K562 (cell line): ENCODE results near the gene QRICH1. TPM values are rescaled to one million over a fixed set of nuclear protein-coding genes. Genes with fewer than 3 reads are reported as not detected.

Experiments
- ATAC-seq: fragments of 200-7000 bp; cut with Tn5 transposase; 3 replicates; pipeline ENCODE4 v1.9.1; 2020; ENCODE audit warnings: moderate library complexity
- BruUV-seq: library from RNA; stranded (reverse); fragments of 400-500 nt; replicated peaks from 2 replicates; lab custom pipeline; 2021; lab: Mats Ljungman, UMichigan
- CTCF ChIA-PET: fragments of 300-600 bp; formaldehyde crosslinking; extraction: SDS; loops from one replicate; lab custom pipeline; 2021; ENCODE audit warnings: low intra/inter-chr PET ratio; lab: Yijun Ruan, JAX
- POLR2A ChIA-PET: fragments of 300-600, 350-650 bp; sonication (Branson Sonifier 250); formaldehyde crosslinking; extraction: SDS; loops from one replicate; lab custom pipeline; 2021; ENCODE audit warnings: antibody characterized with exemption, inconsistent platforms; lab: Yijun Ruan, JAX
- DNase-seq, 4 experiments: peaks; one replicate each; pipeline versions ENCODE4 v3.0.0 to v3.0.0-alpha.2; 2011 to 2018; ENCODE audit warnings: low spot score in 3 of 4, mixed read lengths in 3 of 4; ENCODE audit errors: extremely low read depth in 1 of 4
- FAIRE-seq: peaks from 2 replicates; lab custom pipeline; 2011; peaks lifted over from hg19 to GRCh38; lab: Jason Lieb, UNC
- H2AFZ ChIP-seq: 2 replicates; pipeline ENCODE4 v1.6.0; 2011; ENCODE audit warnings: low read depth, low read length, control low read depth, inconsistent platforms
- H3K27ac ChIP-seq: fragments of 200-600 bp; 3 replicates; pipeline ENCODE4 v1.8.0; 2011; ENCODE audit warnings: low read depth, mild to moderate bottlenecking, control low read depth, inconsistent platforms, low read length, moderate library complexity, mixed read lengths; ENCODE audit errors: extremely low read depth
- H3K27me3 ChIP-seq, 2 experiments: fragments of 300-600 bp in 1 of 2; 2 replicates in 1 of 2; 3 replicates in 1 of 2; pipeline versions ENCODE4 v1.6.0 to v1.8.0; 2011; ENCODE audit warnings: inconsistent platforms in 2 of 2, low read length in 2 of 2, mild to moderate bottlenecking in 1 of 2, mixed read lengths in 1 of 2, moderate library complexity in 1 of 2; ENCODE audit not compliant: control insufficient read depth in 2 of 2, insufficient read depth in 2 of 2
- H3K36me3 ChIP-seq: fragments of 300-600 bp; 3 replicates; pipeline ENCODE4 v1.8.0; 2011; ENCODE audit warnings: mild to moderate bottlenecking, low read length, inconsistent platforms; ENCODE audit not compliant: control insufficient read depth, insufficient read depth
- H3K4me1 ChIP-seq, 2 experiments: fragments of 200-600 bp in 1 of 2; replicated peaks in 1 of 2; 2 replicates in 1 of 2; 3 replicates in 1 of 2; pipeline versions ENCODE4 v1.5.1 to v1.8.0; 2011; ENCODE audit warnings: inconsistent platforms in 2 of 2, low read length in 2 of 2, mild to moderate bottlenecking in 1 of 2, mixed read lengths in 1 of 2, moderate library complexity in 1 of 2; ENCODE audit not compliant: control insufficient read depth in 2 of 2, insufficient read depth in 2 of 2
- H3K4me2 ChIP-seq: 2 replicates; pipeline ENCODE4 v1.6.1; 2011; ENCODE audit warnings: low read length, control low read depth, inconsistent platforms, mixed read lengths; ENCODE audit not compliant: insufficient read depth
- H3K4me3 ChIP-seq: fragments of 200-600 bp; sonication (generic), shearing (Covaris generic); 2 replicates; pipeline ENCODE4 v1.5.1; 2016; ENCODE audit warnings: control low read depth, inconsistent platforms
- H3K79me2 ChIP-seq: fragments of 200-600 bp; 3 replicates; pipeline ENCODE4 v1.8.0; 2011; ENCODE audit warnings: low read length, inconsistent platforms; ENCODE audit not compliant: control insufficient read depth, insufficient read depth
- H3K9ac ChIP-seq, 2 experiments: 2 replicates each; pipeline versions ENCODE4 v1.6.0 to v1.6.1; 2011; ENCODE audit warnings: low read depth in 2 of 2, low read length in 2 of 2, control low read depth in 1 of 2, inconsistent platforms in 1 of 2, mild to moderate bottlenecking in 1 of 2, mixed read lengths in 1 of 2; ENCODE audit not compliant: insufficient read depth in 1 of 2
- H3K9me1 ChIP-seq: one replicate; pipeline ENCODE4 v1.6.0; 2011; ENCODE audit warnings: inconsistent platforms, mild to moderate bottlenecking, low read length, moderate library complexity; ENCODE audit not compliant: control insufficient read depth, insufficient read depth
- H3K9me3 ChIP-seq: replicated peaks from 2 replicates; pipeline ENCODE4 v1.5.1; 2011; ENCODE audit warnings: low read depth, low read length, inconsistent platforms; ENCODE audit not compliant: control insufficient read depth, insufficient read depth
- H4K20me1 ChIP-seq: replicated peaks from 2 replicates; pipeline ENCODE4 v1.6.1; 2011; ENCODE audit warnings: low read length, inconsistent platforms, mixed read lengths; ENCODE audit not compliant: control insufficient read depth, insufficient read depth
- BRD4 ChIP-seq: fragments of 200-600 bp; sonication (generic); IDR thresholded peaks from 2 replicates; pipeline ENCODE4 v1.6.1; 2017; ENCODE audit warnings: inconsistent platforms
- BRD9 ChIP-seq: fragments of 450-650 bp; IDR thresholded peaks from 2 replicates; pipeline ENCODE4 v1.6.1; 2018; ENCODE audit warnings: low read depth; ENCODE audit not compliant: partially characterized antibody
- BRF2 ChIP-seq: IDR thresholded peaks from 3 replicates; pipeline ENCODE4 v1.6.1; 2011; ENCODE audit warnings: borderline replicate concordance, mild to moderate bottlenecking; ENCODE audit not compliant: insufficient read length, insufficient read depth
- CHD1 ChIP-seq: fragments of 200-600 bp; sonication (generic); IDR thresholded peaks from one replicate; pipeline ENCODE4 v1.6.1; 2012; ENCODE audit warnings: mild to moderate bottlenecking, moderate library complexity, low read length, inconsistent platforms
- FOXP1 ChIP-seq: sonication (generic); formaldehyde crosslinking; IDR thresholded peaks from 2 replicates; pipeline ENCODE4 v1.8.0; 2022; ENCODE audit warnings: mild to moderate bottlenecking, missing genetic modification reagents
- GATAD2A ChIP-seq: fragments of 450-650 bp; IDR thresholded peaks from 2 replicates; pipeline ENCODE4 v1.6.1; 2017
- HDAC6 ChIP-seq: IDR thresholded peaks from 2 replicates; pipeline ENCODE4 v1.6.1; 2012; ENCODE audit warnings: low read depth, mild to moderate bottlenecking, control low read depth, inconsistent platforms, low read length, moderate library complexity
- MLLT1 ChIP-seq, 2 experiments: fragments of 450-650 bp; IDR thresholded peaks; 2 replicates each; pipeline ENCODE4 v1.6.1; 2016
- NCOA4 ChIP-seq: fragments of 450-650 bp; IDR thresholded peaks from 2 replicates; pipeline ENCODE4 v1.6.1; 2018; ENCODE audit warnings: mild to moderate bottlenecking; ENCODE audit not compliant: partially characterized antibody
- PHF21A ChIP-seq: fragments of 450-650 bp; IDR thresholded peaks from 2 replicates; pipeline ENCODE4 v1.6.1; 2017; ENCODE audit warnings: low read depth, borderline replicate concordance
- POLR3G ChIP-seq: IDR thresholded peaks from 2 replicates; pipeline ENCODE4 v1.6.1; 2011; ENCODE audit not compliant: insufficient read length, insufficient replicate concordance; ENCODE audit errors: extremely low read depth
- RBM34 ChIP-seq: fragments of 200-400 bp; formaldehyde crosslinking; IDR thresholded peaks from 2 replicates; pipeline ENCODE4 v1.6.1; 2018; ENCODE audit warnings: low read length, borderline replicate concordance; ENCODE audit not compliant: insufficient read depth
- SMARCC2 ChIP-seq: fragments of 450-650 bp; IDR thresholded peaks from 2 replicates; pipeline ENCODE4 v1.6.1; 2017; ENCODE audit warnings: antibody characterized with exemption, moderate library complexity, mild to moderate bottlenecking, low read depth
- ZNF311 ChIP-seq: fragments of 250-450 bp; sonication (Bioruptor Pico); IDR thresholded peaks from 2 replicates; pipeline ENCODE4 v1.4.0; 2020; ENCODE audit warnings: mild to moderate bottlenecking, moderate library complexity
- ZNF518B ChIP-seq: fragments of 250-450 bp; sonication (Bioruptor Pico); IDR thresholded peaks from 2 replicates; pipeline ENCODE4 v1.5.0; 2021; ENCODE audit warnings: mild to moderate bottlenecking, moderate library complexity
- WGBS: fragments of 100-300 bp; shearing (Covaris generic); methylation state at CpG from one replicate; pipeline ENCODE4 v1.1.6; 2016; ENCODE audit warnings: low coverage, mixed read lengths; ENCODE audit not compliant: insufficient coverage; ENCODE audit errors: missing lambda C conversion rate; 5-methylcytosine and 5-hydroxymethylcytosine counted together
- in situ Hi-C: fragments of 300-500 bp; cut with MboI; formaldehyde crosslinking; loops from 4 replicates; pipeline ENCODE4 v1.15.0; 2018; ENCODE audit warnings: inconsistent platforms, mixed read lengths
- intact Hi-C: fragments of 100-400 bp; cut with micrococcal nuclease; formaldehyde crosslinking; loops from 2 replicates; pipeline ENCODE4 v1.14.2; 2022
- polyA plus RNA-seq, 8 experiments: library from polyadenylated mRNA; depleted of rRNA in 4 of 8; stranded (reverse) in 5 of 8; unstranded in 3 of 8; fragments of >200 nt; fragmentation: Nextera tagmentation in 2 of 8; fragmentation: Illumina TruSeq in 1 of 8; extraction: Ambion mirVana in 2 of 8; extraction: Trizol in 1 of 8; gene quantifications; 2 replicates each; pipeline versions ENCODE4 v1.2.1 to v1.2.3, GENCODE V29; 2011 to 2014; ENCODE audit warnings: inconsistent platforms in 1 of 8, missing spikeins in 1 of 8
- total RNA-seq, 7 experiments: library from RNA; depleted of rRNA in 6 of 7; stranded (reverse); fragments of >200 nt in 6 of 7; fragmentation: Illumina TruSeq in 2 of 7; extraction: Trizol in 2 of 7; gene quantifications; 2 replicates each; pipeline versions ENCODE4 v1.2.1 to v1.2.3, GENCODE V29; 2011 to 2021; ENCODE audit warnings: low replicate concordance in 1 of 7

QRICH1 gene
- total and polyA plus RNA-seq, 9 of the 15 experiments (the other 6 are each of a cell fraction or from before 2014, with no cell fraction given), result 20.1 to 99.2 (median 56.7) TPM

- peak; percentile 86 for ATAC-seq
- Histone ChIP-seq H3K4me1 (peaks cover 37 to 42% of the 10 kb centered on the region in 2 experiments; a peak in 4 of 5 replicates), H3K9ac (peak within 1 kb of the TSS; percentile 93 to 97), H3K4me3 (peak within 1 kb of the TSS; percentile 74), H3K36me3 (peaks cover 85% of the 10 kb centered on the region), H3K9me3 (no peaks in the 10 kb centered on the region), H3K4me2 (peak within 1 kb of the TSS; percentile 100), H2AFZ (peak within 1 kb of the TSS; percentile 69; the same call in 1 of the 2 replicates), H3K9me1 (peaks cover 9% of the 10 kb centered on the region), H3K27ac (peak within 1 kb of the TSS; percentile 89), H3K79me2 (peaks cover 55% of the 10 kb centered on the region), H4K20me1 (peaks cover 12% of the 10 kb centered on the region), H3K27me3 (no peaks in the 10 kb centered on the region)
- ChIA-PET POLR2A (interaction anchor here (0.6 to 2.3 kb wide), 22 partner anchors 7 to 366 kb away, joined by 3 to 15 read pairs (median 4); partner anchors contain the start of genes CELSR3, DALRD3, USP4 and WDR6), CTCF (interaction anchor here (1.2 kb wide), 1 partner anchor 41 kb away, joined by 3 read pairs; no protein-coding TSS in a partner anchor)
- DNase-seq, result peak; percentile 78 to 95 (median 86)
- peak; percentile 86 for FAIRE-seq
- in situ Hi-C loops, result no loop called here
- intact Hi-C loops, result loop anchor here (2.0 to 10.0 kb wide), 2 partner anchors 66 to 136 kb away; partner anchors contain the start of genes CCDC71 and QRICH1
- BruUV-seq, result TSS peak; percentile 66
- under 1% methylated on average over 22 of the region's 55 CpGs for WGBS
- TF ChIP-seq HDAC6 (0 out of 2 replicates have a peak, but pooled peaks have one; percentile 56), MLLT1 (IDR thresholded peaks at IDR 0.05) (no peak), POLR3G (no peak), SMARCC2 (no peak), CHD1 (no peak), ZNF311 (CRISPR knock-in tag) (no peak), BRD4 (0 out of 2 replicates have a peak, but pooled peaks have one; percentile 47), ZNF518B (CRISPR knock-in tag) (no peak), NCOA4 (no peak), PHF21A (no peak), FOXP1 (CRISPR knock-in tag) (peak; percentile 68; the same call in 1 of the 2 replicates), BRD9 (no peak), GATAD2A (no peak), BRF2 (no peak), RBM34 (no peak)
These were observed 65.0 kb downstream of the QRICH1 start, which contains the start of gene IMPDH2 for GRCh38 chr3:49028673-49029562. TSS of gene IMPDH2 (minus strand) at chr3:49029398. CDS start at chr3:49029350, 48 bp downstream.
